Tibial nerve (tissue), 4 donors: ENCODE measurements around the gene CALY.

Experiments used
- EP300 ChIP-seq, 2 donors: sonication (generic); formaldehyde crosslinking; IDR thresholded peaks; one replicate each; pipeline ENCODE4 v1.6.1; 2017; ENCODE audit warnings: antibody characterized with exemption in 2 of 2, mild to moderate bottlenecking in 1 of 2
- TF ChIP-seq, protein P1 (sequence below), 5 experiments: fragments of 200-600 bp in 3 of 5; fragments of 450-650 bp in 2 of 5; sonication (generic) in 3 of 5; IDR thresholded peaks; one replicate each; pipeline ENCODE4 v1.5.1; 2016 to 2019; ENCODE audit warnings: antibody characterized with exemption in 5 of 5, mild to moderate bottlenecking in 3 of 5, moderate library complexity in 2 of 5

DNA sequence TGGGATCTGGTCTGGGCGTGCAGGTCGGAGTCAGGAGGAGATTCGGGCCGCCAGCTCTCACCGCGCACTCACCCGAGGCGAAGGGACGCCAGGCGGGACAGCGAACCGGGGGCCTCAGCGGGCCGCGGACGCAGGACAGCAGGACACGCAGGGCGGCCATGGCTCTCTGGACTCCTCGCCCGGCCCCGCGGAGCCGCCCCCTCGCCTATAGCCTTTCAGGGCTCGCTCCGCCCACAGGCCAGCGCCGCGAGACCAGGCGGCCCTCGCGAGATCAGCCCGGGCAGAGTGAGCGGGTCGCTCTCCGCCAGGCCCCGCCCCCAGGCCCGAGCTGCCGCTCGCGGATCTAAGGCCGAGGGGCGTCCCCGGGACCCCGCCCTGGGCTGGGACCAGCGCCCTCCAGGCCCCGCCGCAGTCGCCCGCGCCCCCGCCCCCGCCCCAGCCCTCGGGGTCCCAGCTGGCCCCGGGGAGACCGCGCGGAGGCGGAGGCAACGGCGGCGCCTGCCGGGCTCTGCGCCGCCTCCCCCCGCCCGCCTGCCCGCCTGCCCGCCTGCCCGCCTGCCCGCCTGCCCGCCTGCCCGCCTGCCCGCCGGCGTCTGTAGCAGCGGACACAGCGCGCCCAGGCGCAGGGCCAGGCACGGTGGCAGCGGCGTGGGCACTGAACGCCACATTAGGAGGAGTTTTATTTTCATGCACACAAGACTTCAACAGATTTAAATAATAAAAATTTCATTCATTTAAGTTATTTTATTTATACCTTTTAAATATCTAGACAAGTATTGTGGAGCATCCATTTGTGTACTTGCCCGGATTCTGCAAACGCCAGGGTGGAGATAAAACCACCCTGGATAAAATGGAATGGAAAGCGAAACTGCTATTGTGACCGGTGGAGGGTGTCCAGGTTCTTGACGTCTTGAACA, 36.7 kb upstream of the CALY start, which contains the start of gene ECHS1:
- TF ChIP-seq, protein P1, sequence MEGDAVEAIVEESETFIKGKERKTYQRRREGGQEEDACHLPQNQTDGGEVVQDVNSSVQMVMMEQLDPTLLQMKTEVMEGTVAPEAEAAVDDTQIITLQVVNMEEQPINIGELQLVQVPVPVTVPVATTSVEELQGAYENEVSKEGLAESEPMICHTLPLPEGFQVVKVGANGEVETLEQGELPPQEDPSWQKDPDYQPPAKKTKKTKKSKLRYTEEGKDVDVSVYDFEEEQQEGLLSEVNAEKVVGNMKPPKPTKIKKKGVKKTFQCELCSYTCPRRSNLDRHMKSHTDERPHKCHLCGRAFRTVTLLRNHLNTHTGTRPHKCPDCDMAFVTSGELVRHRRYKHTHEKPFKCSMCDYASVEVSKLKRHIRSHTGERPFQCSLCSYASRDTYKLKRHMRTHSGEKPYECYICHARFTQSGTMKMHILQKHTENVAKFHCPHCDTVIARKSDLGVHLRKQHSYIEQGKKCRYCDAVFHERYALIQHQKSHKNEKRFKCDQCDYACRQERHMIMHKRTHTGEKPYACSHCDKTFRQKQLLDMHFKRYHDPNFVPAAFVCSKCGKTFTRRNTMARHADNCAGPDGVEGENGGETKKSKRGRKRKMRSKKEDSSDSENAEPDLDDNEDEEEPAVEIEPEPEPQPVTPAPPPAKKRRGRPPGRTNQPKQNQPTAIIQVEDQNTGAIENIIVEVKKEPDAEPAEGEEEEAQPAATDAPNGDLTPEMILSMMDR (IDR thresholded peaks at IDR 0.05): peak in 1 of 5 experiments; percentile 23
- peak; percentile 13 to 72 for TF ChIP-seq EP300 (IDR thresholded peaks at IDR 0.05)
